Smooth muscle cell of the pulmonary artery (primary cell): Measurements from ENCODE around the gene GLB1L. TPM values are rescaled to one million over a fixed set of nuclear protein-coding genes. Genes with fewer than 3 reads are reported as not detected.

Source experiments
- total RNA-seq: library from RNA; depleted of rRNA; stranded (reverse); fragments of >200 nt; gene quantifications from 2 replicates; pipeline ENCODE4 v1.2.3, GENCODE V29; 2014

Gene GLB1L
- 12.1 and 14.9 TPM in 2 replicates for total RNA-seq

DNA sequence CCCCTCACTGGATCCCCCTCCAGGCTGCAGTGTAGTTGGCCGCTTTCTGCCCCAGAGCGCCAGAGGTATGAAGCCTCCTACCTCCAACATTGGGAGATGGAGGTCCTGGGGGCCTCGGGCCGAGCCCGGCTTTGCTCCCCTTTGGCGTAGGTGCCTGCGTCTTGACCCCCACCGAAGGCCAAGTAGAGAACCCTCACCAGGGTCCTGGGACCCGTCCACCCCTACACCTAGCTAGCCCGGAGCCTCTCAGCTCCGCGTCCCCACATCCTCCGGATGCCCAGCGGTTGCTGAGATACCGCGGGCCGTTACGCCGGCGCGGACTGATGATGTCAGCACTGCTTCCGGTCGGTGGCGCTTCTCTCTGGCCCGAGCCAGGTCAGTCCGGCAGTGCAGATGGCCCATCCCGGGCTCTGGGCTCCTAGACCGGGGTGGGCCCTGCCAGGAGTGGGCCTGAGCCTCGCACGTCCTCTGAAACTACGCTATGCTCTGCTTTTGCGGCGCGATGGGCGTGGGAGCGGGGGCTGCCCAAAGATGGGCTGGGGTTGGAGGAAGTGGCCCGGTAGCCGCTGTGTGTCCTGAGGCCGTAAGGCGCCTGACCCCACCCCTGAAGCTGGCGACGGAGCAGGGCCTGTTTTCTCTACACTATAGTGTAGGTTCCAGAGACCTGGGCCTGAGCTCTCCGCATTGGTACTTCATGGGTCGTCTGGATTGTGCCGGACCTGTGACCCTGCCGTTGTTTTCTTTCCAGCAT is at the start of gene GLB1L, which contains the start of gene STK16:
Gene GLB1L, minus strand, starts transcription at position 297 of the 751 bp plus-strand sequence. CDS start 1,871 bp downstream, outside the sequence.
Gene STK16, plus strand, starts transcription at position 332 of the 751 bp plus-strand sequence. CDS start 521 bp downstream, outside the sequence.

DNA sequence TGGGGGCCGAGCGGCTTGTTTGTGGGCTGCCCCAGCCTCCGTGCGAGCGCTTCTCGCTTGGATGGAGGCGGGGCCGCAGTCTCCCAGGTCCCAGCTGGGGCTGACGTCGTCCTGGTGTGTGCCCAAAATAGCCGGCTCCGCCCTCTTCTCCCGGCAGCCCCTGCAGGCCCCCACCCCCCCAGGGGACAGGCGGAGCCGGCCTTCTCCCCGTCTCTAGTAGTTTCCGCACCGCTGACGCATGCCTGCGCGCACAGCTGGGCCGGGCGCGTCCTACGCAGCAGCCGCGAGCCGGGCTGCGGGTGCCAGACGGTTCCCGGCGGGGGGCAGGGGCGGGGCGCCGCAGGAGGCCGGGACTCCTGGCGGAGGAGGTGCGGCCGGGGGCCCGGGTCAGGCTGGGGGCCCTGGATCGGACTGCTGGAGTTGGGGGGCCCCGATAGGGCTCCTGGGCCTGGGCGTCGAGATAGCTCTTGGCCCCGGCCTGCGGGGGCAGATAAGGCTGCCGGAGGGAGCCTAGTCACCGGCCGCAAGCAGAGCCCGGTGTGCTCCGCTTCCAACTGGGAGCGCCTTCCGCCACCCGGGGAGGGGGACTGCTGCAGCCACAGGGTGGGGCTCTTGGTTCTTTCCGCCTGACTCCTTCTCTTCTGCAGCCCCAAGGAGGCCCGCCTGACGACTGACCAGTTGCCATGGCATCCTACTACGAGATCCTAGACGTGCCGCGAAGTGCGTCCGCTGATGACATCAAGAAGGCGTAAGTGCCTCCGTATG is 34.1 kb upstream of the GLB1L start, which contains the start of gene DNAJB2:
Gene DNAJB2, plus strand, starts transcription at position 216 of the 765 bp plus-strand sequence. Its CDS starts 468 bp downstream, at position 684.

DNA sequence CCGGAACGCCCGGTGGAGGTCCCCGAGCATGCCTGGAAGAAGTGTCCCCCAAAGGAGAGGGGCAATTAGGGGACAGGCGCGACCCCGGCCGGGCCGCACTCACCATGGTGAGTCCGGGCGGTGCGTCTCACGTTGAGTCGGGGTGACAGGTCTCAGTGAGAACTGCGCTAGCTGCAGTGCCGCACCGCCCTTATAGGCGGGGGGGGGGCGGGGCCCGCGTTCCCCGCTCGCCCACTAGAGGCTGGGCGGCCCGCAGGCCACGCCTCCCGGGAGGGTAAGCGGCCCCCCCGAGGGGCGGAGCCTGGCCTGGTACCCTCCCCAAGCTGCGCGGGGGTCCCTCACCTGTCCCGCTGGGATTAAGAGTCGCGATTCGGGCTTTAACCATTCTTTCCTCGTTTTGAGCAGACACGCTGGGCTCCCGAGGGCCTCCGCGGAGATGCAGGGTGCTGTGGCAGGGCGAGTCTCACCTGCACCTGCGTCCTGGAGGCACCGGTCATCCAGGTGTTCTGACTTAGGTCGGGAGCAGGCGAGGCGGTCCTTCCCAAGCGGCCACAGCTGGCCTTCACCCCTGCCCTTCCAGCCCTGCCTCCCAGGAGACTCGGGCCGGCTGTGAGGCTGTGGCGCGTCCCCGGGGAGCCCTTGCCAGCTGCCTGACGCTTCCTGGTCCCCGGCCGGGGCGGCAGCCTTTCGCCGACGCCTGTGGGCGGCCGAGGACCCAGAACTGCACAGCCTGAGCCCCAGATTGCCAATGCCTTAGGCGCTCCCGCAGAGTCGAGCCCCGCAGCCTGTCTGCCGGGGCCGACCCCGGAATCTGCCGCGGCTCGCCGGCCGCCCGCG is 8.7 kb upstream of the GLB1L start, which contains the start of gene TUBA4A:
Gene TUBA4A, minus strand, starts transcription at position 166 of the 837 bp plus-strand sequence. Its CDS starts 60 bp downstream, at position 106.

DNA sequence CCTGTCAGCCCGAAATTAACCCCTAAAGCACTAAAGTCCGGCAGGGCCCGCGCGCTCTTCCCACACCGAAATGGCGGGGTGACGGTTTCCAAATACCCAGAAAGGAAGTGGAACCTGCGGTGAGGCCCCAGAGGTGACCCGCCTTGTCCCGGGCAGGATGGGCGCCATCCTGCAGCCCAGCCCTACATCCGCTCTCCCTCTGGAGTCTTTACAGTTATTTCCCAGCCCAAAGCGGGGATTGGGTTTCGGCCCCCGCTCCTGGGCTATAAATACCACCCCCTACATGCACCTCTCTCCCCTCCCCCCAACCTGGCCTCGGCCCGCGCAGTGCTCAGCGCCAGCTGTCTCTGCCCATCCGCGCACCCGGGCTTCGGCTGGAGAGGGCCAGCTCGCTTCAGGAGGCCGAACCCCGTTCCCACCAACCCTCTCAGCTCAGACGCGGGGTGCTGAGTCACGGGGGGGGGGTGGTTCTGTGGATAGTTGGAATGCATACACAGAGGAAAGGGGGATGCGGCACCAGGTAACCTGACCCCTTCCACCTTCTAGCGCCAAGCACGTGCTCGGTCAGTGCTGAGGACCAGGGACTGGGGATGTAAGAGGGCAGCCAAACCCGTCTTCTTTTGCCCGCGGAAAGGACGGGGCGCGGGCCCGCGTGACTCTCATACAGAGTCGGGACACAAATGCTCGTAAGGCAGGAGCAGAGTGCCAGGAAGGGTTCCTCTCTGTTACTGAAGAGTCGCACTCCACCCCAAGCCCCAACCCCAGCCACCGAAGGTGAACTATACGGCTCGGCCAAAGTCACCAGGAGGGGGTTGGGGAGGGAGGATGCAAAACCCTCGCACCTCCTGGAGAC is 7.9 kb upstream of the GLB1L start, which contains the start of gene TUBA4B:
Gene TUBA4B, plus strand, starts transcription at position 344 of the 853 bp plus-strand sequence. Its CDS starts 165 bp downstream, at position 509.

DNA sequence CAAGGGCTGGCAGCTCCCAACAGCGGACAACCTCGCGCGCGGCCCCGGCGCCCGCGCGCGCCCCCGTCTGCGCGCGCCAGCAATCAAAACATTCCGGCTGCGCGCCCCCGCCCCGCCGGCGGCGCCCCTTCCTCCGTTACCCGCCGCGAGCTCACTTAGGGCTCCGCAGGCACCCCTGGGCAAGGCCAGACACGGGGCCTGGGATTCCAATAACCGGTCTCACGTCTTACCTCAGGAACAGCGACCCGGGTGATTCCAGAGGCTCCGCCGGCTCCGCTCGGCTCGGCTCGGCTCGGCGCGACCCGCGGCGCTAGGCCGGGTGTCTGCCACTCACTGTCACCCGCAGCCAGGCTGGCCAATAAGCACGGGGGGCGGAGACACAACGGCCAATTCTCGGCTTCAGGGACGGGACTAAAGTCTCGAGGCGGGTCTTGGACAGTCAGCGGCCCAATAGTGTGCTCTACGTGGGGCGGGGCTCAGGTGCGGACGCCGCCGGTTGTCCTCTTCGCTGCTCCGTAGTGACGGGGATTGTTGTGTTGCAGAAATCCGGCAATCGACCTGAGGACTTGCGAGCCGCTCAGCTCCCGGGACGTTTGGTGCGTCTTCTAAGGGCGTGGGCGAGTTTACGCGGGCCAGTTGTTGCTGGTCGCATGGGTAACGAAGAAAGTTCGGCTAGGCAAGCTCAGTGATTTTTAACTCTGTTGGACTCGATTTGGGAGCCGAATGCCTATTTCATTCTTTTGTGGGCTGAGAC is 15.8 kb downstream of the GLB1L start, which contains the start of the genes ANKZF1 and ATG9A:
Gene ANKZF1, plus strand, starts transcription at position 502 of the 754 bp plus-strand sequence. CDS start 452 bp downstream, outside the sequence.
Gene ATG9A, minus strand, starts transcription at position 332 of the 754 bp plus-strand sequence. CDS start 1,612 bp downstream, outside the sequence.

DNA sequence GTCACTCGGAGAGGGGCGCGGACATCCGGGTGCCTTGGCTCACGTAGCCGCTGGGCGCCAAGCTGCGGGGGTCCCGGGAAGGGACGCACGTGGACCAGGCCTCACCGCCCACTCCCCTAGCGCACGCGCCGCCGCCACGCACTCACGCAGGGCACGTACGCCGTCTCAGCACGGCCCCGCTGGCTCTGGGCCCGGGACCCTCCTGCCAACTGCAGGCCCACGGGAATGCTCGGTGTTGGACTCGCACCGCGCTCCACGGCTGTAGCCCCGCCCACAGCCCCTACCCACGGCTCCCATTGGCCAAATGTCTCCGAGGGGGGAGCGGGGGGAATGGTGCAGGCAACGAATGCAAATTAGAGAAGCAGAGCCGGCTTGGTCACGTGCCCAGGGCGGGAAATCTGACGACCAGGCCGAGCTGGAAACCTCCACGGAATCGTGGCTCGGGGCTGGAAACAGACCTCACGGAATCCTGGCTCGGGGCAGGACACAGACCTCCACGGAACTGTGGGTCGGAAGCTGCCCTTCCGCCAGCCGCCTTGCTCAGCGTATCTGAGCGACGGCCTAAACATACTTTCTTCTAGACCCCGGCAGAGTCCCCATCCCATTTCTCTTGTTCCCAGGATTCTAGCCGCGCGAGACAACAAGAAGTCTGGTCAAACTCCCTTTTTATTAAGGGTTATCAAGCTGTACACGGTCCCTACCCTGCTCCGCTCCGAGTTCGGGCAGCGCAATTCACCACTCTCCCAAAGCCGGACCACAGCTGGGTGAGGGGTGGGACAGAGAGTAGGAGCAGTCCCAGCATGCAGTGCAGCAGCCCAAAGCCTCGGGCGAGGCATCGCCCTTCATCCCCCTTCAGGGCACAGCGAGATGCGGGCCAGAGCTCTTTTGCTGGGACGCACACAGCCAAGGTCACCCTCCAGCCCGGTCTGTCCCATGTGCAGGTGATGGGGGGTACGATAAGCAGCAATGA is 26.2 kb downstream of the GLB1L start, which contains the start of gene ABCB6:
Gene ABCB6, minus strand, starts transcription at position 227 of the 970 bp plus-strand sequence. CDS start 285 bp downstream, outside the sequence.

DNA sequence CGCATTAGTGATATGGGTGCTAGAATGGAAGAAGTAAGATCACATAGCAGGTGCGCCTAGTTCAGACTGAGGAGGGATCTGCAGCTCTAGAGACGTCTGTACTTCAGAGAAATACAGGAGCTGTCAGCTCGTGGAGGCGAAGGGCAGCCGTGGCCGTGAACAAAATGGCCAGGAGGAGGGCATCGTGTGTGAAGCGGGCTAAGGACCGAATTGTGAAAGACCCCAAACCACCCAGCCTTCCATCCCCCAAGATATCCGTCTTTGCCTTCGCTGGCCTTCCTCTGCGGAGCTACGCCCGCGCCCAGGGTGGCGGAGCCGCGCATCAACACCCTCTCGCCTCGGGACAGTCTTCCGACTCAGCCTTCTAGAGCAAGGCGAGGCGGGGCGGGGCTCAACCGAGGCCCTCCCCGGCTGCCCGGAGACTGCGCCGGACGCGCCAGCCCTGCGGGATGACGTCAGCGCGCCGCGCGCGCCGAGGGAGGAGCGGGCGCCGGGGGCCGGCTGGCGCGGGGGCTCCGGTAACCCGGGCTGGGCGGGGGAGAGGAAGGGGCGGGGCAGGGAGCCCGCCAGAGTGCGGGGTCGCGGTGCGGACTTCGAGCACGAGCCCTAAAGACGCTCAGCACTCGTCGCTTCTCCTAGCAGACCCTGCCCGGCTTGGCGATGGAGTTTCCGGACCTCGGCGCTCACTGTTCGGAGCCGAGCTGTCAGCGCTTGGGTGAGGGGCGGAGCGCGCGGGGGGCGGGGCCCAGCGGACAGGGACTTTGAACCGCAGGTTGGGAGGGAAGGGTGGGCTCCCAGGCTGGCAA is 38.7 kb downstream of the GLB1L start, which contains the start of gene ZFAND2B:
Gene ZFAND2B, plus strand, starts transcription at position 455 of the 806 bp plus-strand sequence. Its CDS starts 206 bp downstream, at position 661.

Other genes with a start within 250 kb of the GLB1L start
- gene CFAP65, start 203.9 kb downstream of the GLB1L start, total RNA-seq = 0.03 TPM in 1 of 2 replicates, not detected in the other
- not detected in 2 replicates for gene IHH, start 184.5 kb downstream of the GLB1L start, total RNA-seq
- 18.5 and 22.0 TPM in 2 replicates for gene NHEJ1, start 84.6 kb downstream of the GLB1L start, total RNA-seq
- gene SLC23A3, start 75.4 kb downstream of the GLB1L start, total RNA-seq = 2.9 and 8.1 TPM in 2 replicates
- gene CNPPD1, start 68.5 kb downstream of the GLB1L start, total RNA-seq = 31.5 and 43.7 TPM in 2 replicates
- 75.5 and 88.8 TPM in 2 replicates for gene RETREG2, start 67.2 kb downstream of the GLB1L start, total RNA-seq
- gene ZFAND2B, start 38.7 kb downstream of the GLB1L start, total RNA-seq = 18.1 and 26.0 TPM in 2 replicates
- gene ABCB6, start 26.5 kb downstream of the GLB1L start, total RNA-seq = 69.9 and 77.9 TPM in 2 replicates
- gene ATG9A, start 15.8 kb downstream of the GLB1L start, total RNA-seq = 73.2 and 73.7 TPM in 2 replicates
- gene ANKZF1, start 15.6 kb downstream of the GLB1L start, total RNA-seq = 41.4 and 52.1 TPM in 2 replicates
- 31.2 and 31.4 TPM in 2 replicates for gene STK16, start within 50 bp of the GLB1L start, total RNA-seq
- not detected in 2 replicates for gene TUBA4B, start 7.8 kb upstream of the GLB1L start, total RNA-seq
- gene TUBA4A, start 8.5 kb upstream of the GLB1L start, total RNA-seq = 17.9 and 19.6 TPM in 2 replicates
- 74.7 and 78.8 TPM in 2 replicates for gene DNAJB2, start 33.9 kb upstream of the GLB1L start, total RNA-seq
- 23.5 and 45.4 TPM in 2 replicates for gene PTPRN, start 64.0 kb upstream of the GLB1L start, total RNA-seq
- gene RESP18, start 87.3 kb upstream of the GLB1L start, total RNA-seq = not detected in 2 replicates
- gene DNPEP, start 142.5 kb upstream of the GLB1L start, total RNA-seq = 68.5 and 91.9 TPM in 2 replicates
- gene DES, start 172.9 kb upstream of the GLB1L start, total RNA-seq = 1.1 and 3.0 TPM in 2 replicates
- 45.7 and 87.2 TPM in 2 replicates for gene SPEG, start 189.4 kb upstream of the GLB1L start, total RNA-seq